Measurements from ENCODE around the gene SLC39A11. TPM values are rescaled to one million over a fixed set of nuclear protein-coding genes. Genes with fewer than 3 reads are reported as not detected.

SLC39A11 gene
- total RNA-seq, 1 donor from 2014 or later = 4.9 TPM

GRCh38 chr17:72761431-72761830, 331.1 kb downstream of the SLC39A11 start:
- TF ChIP-seq CTCF (IDR thresholded peaks at IDR 0.05) = no peak
- H3K4me1 ChIP-seq = no peaks in the 10 kb centered on the region
- no peaks in the 10 kb centered on the region for H3K36me3 ChIP-seq
- H3K9me3 ChIP-seq = no peaks in the 10 kb centered on the region
- H3K27ac ChIP-seq = no peak overlapping the region
- intact Hi-C loops (cut with DNase I) = no loop called here
- H3K27me3 ChIP-seq = no peaks in the 10 kb centered on the region
- H3K4me3 ChIP-seq = no peak overlapping the region
- DNase-seq (ENCODE audit: low spot score in 2 of 2) = no peak

GRCh38 chr17:72760368-72760767, 332.1 kb downstream of the SLC39A11 start:
- Histone ChIP-seq H3K27me3 (no peaks in the 10 kb centered on the region), H3K4me3 (no peak overlapping the region), H3K4me1 (no peaks in the 10 kb centered on the region), H3K36me3 (no peaks in the 10 kb centered on the region), H3K9me3 (no peaks in the 10 kb centered on the region), H3K27ac (no peak overlapping the region)
- intact Hi-C loops (cut with DNase I) = no loop called here
- DNase-seq (ENCODE audit: low spot score in 2 of 2) = no peak
- TF ChIP-seq CTCF (IDR thresholded peaks at IDR 0.05) = no peak

- Histone ChIP-seq H3K9me3 (no peaks in the 10 kb centered on the region), H3K27ac (no peak overlapping the region), H3K36me3 (no peaks in the 10 kb centered on the region), H3K4me3 (no peak overlapping the region), H3K4me1 (no peaks in the 10 kb centered on the region), H3K27me3 (no peaks in the 10 kb centered on the region)
- no peak for DNase-seq (ENCODE audit: low spot score in 2 of 2)
- TF ChIP-seq CTCF (IDR thresholded peaks at IDR 0.05) = no peak
- intact Hi-C loops (cut with DNase I) = no loop called here
Observed at GRCh38 chr17:72759301-72759700, 333.2 kb downstream of the SLC39A11 start.

GRCh38 chr17:72756256-72756655, 336.2 kb downstream of the SLC39A11 start:
- H3K27me3 ChIP-seq = no peaks in the 10 kb centered on the region
- H3K27ac ChIP-seq = no peak overlapping the region
- no peak overlapping the region for H3K4me3 ChIP-seq
- intact Hi-C loops (cut with DNase I) = no loop called here
- H3K36me3 ChIP-seq = no peaks in the 10 kb centered on the region
- H3K4me1 ChIP-seq = no peaks in the 10 kb centered on the region
- TF ChIP-seq CTCF (IDR thresholded peaks at IDR 0.05) = no peak
- no peaks in the 10 kb centered on the region for H3K9me3 ChIP-seq
- no peak for DNase-seq (ENCODE audit: low spot score in 2 of 2)

- Histone ChIP-seq H3K9me3 (no peaks in the 10 kb centered on the region), H3K27me3 (no peaks in the 10 kb centered on the region), H3K4me1 (no peaks in the 10 kb centered on the region), H3K27ac (no peak overlapping the region), H3K4me3 (no peak overlapping the region), H3K36me3 (no peaks in the 10 kb centered on the region)
- no peak for DNase-seq (ENCODE audit: low spot score in 2 of 2)
- intact Hi-C loops (cut with DNase I) = no loop called here
- TF ChIP-seq CTCF (IDR thresholded peaks at IDR 0.05) = no peak
Observed at GRCh38 chr17:72754513-72754912, 338.0 kb downstream of the SLC39A11 start.

- H3K27ac ChIP-seq = no peak overlapping the region
- H3K4me3 ChIP-seq = no peak overlapping the region
- no peaks in the 10 kb centered on the region for H3K9me3 ChIP-seq
- no peak for DNase-seq (ENCODE audit: low spot score in 2 of 2)
- intact Hi-C loops (cut with DNase I) = no loop called here
- no peak for TF ChIP-seq CTCF (IDR thresholded peaks at IDR 0.05)
- H3K27me3 ChIP-seq = no peaks in the 10 kb centered on the region
- no peaks in the 10 kb centered on the region for H3K4me1 ChIP-seq
- no peaks in the 10 kb centered on the region for H3K36me3 ChIP-seq
Observed at GRCh38 chr17:72751746-72752145, 340.7 kb downstream of the SLC39A11 start.
